Caco-2 (cell line): Measurements from ENCODE around the gene PTPRN2. TPM values are rescaled to one million over a fixed set of nuclear protein-coding genes. Genes with fewer than 3 reads are reported as not detected.
"Not testable (repeated sequence)": the region's sequence is repeated elsewhere in the genome, so short reads cannot be mapped to it uniquely, and the experiment has no call there.

ENCODE experiments used
- BruUV-seq: library from RNA; stranded (reverse); fragments of 400-500 nt; replicated peaks from 2 replicates; lab custom pipeline; 2021; lab: Mats Ljungman, UMichigan
- CTCF ChIA-PET: fragments of 300-600 bp; sonication (Branson Sonifier 250); formaldehyde crosslinking; loops from one replicate; lab custom pipeline; 2022; ENCODE audit warnings: antibody characterized with exemption; lab: Charles Lee
- POLR2A ChIA-PET: fragments of 300-600 bp; sonication (Branson Sonifier 250); formaldehyde crosslinking; loops from one replicate; lab custom pipeline; 2022; ENCODE audit warnings: antibody characterized with exemption; lab: Charles Lee
- DNase-seq, 2 experiments: peaks; one replicate each; pipeline versions ENCODE4 v3.0.0 to v3.0.0-alpha.2; 2020 to 2022
- H3K27me3 ChIP-seq: replicated peaks from 2 replicates; pipeline ENCODE4 v1.6.0; 2011; ENCODE audit warnings: low read length; ENCODE audit not compliant: control insufficient read depth, insufficient read depth
- H3K36me3 ChIP-seq: 2 replicates; pipeline ENCODE4 v1.5.1; 2011; ENCODE audit warnings: low read length; ENCODE audit not compliant: control insufficient read depth, insufficient read depth
- H3K4me1 ChIP-seq: fragments of 250-450 bp; sonication (Bioruptor Pico); 2 replicates; pipeline ENCODE4 v1.5.1; 2020; ENCODE audit warnings: mild to moderate bottlenecking
- H3K4me3 ChIP-seq: 2 replicates; pipeline ENCODE4 v1.5.1; 2011; ENCODE audit warnings: low read depth, mild to moderate bottlenecking, control low read depth, low read length
- H3K9me3 ChIP-seq: fragments of 250-450 bp; sonication (Bioruptor Pico); 2 replicates; pipeline ENCODE4 v1.5.1; 2020; ENCODE audit warnings: mild to moderate bottlenecking, moderate library complexity
- H3K27ac Mint-ChIP-seq: one replicate; pipeline ENCODE4 v1.8.0; 2022; ENCODE audit warnings: mixed read lengths; ENCODE audit not compliant: unreplicated experiment
- H3K27me3 Mint-ChIP-seq: one replicate; pipeline ENCODE4 v1.8.0; 2022; ENCODE audit warnings: mixed read lengths; ENCODE audit not compliant: insufficient read depth, unreplicated experiment
- H3K36me3 Mint-ChIP-seq: one replicate; pipeline ENCODE4 v1.8.0; 2022; ENCODE audit warnings: mild to moderate bottlenecking, mixed read lengths; ENCODE audit not compliant: insufficient read depth, unreplicated experiment
- H3K4me1 Mint-ChIP-seq: one replicate; pipeline ENCODE4 v1.8.0; 2022; ENCODE audit warnings: low read depth, mixed read lengths; ENCODE audit not compliant: unreplicated experiment
- H3K4me3 Mint-ChIP-seq: one replicate; pipeline ENCODE4 v1.8.0; 2022; ENCODE audit warnings: mild to moderate bottlenecking, moderate library complexity, mixed read lengths; ENCODE audit not compliant: unreplicated experiment
- H3K9me3 Mint-ChIP-seq: one replicate; pipeline ENCODE4 v1.8.0; 2022; ENCODE audit warnings: mixed read lengths; ENCODE audit not compliant: unreplicated experiment
- CTCF ChIP-seq, 2 experiments: fragments of 200-600 bp in 1 of 2; IDR thresholded peaks; 1 replicate in 1 of 2; 2 replicates in 1 of 2; pipeline versions ENCODE4 v1.5.1 to v1.8.0; 2011 to 2022; ENCODE audit warnings: antibody characterized with exemption in 1 of 2, control low read depth in 1 of 2, inconsistent platforms in 1 of 2, low read depth in 1 of 2, low read length in 1 of 2, mild to moderate bottlenecking in 1 of 2, moderate library complexity in 1 of 2; ENCODE audit not compliant: insufficient read depth in 1 of 2, severe bottlenecking in 1 of 2, unreplicated experiment in 1 of 2
- intact Hi-C: fragments of 100-400 bp; cut with micrococcal nuclease; formaldehyde crosslinking; loops from one replicate; pipeline ENCODE4 v1.10.0; 2022; ENCODE audit not compliant: unreplicated experiment
- total RNA-seq: library from RNA; stranded (reverse); gene quantifications from 2 replicates; pipeline ENCODE4 v1.2.3, GENCODE V29; 2022

The PTPRN2 gene
- total RNA-seq, 1 experiment from 2014 or later = 1.4 TPM

GRCh38 chr7:157700231-157701005, 887.2 kb downstream of the PTPRN2 start:
- intact Hi-C loops = no loop called here
- no peak for TF ChIP-seq CTCF (IDR thresholded peaks at IDR 0.05; ENCODE audit: insufficient read depth in 1 of 2, low read depth in 1 of 2, low read length in 1 of 2, severe bottlenecking in 1 of 2, unreplicated experiment in 1 of 2)
- Histone ChIP-seq H3K36me3 (no peaks in the 10 kb centered on the region), H3K4me3 (no peak overlapping the region), H3K27me3 (no peaks in the 10 kb centered on the region), H3K9me3 (no peaks in the 10 kb centered on the region), H3K4me1 (no peaks in the 10 kb centered on the region)
- BruUV-seq = no TSS peak
- Mint-ChIP-seq H3K4me3 (no peak overlapping the region), H3K36me3 (no peaks in the 10 kb centered on the region), H3K27me3 (peaks cover 9% of the 10 kb centered on the region), H3K9me3 (no peaks in the 10 kb centered on the region), H3K27ac (no peak overlapping the region), H3K4me1 (no peaks in the 10 kb centered on the region)
- ChIA-PET POLR2A (no interaction called here), CTCF (no interaction called here)
- no peak for DNase-seq

DNA sequence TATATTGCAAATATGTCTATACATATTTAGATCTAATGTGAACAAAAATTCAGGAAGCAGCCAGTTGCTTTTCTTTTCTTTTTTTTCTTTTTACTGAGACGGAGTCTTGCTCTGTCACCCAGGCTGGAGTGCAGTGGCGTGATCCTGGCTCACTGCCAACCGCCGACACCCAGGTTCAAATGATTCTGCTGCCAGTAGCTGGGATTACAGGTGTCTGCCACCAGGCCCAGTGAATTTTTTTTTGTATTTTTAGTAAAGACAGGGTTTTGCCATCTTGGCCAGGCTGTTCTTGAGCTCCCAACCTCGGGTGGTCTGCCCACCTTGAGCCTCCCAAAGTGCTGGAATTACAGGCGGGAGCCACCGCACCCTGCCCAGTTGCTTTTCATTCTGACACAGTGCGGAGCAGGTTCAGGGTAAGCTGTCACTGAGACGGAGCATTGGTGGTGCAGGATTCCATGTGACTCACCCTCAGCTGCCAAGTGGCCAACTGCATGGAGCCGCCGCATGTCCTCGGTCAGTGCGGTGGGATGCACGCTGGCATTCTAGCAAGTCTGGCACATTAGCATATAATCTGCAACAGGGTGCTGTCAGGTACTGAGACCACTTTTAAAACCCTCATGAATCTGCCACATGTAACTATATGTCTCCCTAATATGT, 888.1 kb downstream of the PTPRN2 start:
- no peak for DNase-seq
- Mint-ChIP-seq H3K27me3 (peaks cover 9% of the 10 kb centered on the region), H3K9me3 (no peaks in the 10 kb centered on the region), H3K27ac (no peak overlapping the region), H3K4me3 (no peak overlapping the region), H3K36me3 (no peaks in the 10 kb centered on the region), H3K4me1 (no peaks in the 10 kb centered on the region)
- Histone ChIP-seq H3K27me3 (no peaks in the 10 kb centered on the region), H3K4me1 (no peaks in the 10 kb centered on the region), H3K4me3 (no peak overlapping the region), H3K36me3 (no peaks in the 10 kb centered on the region), H3K9me3 (no peaks in the 10 kb centered on the region)
- ChIA-PET CTCF (no interaction called here), POLR2A (no interaction called here)
- no TSS peak for BruUV-seq
- intact Hi-C loops = no loop called here
- TF ChIP-seq CTCF (IDR thresholded peaks at IDR 0.05; ENCODE audit: insufficient read depth in 1 of 2, low read depth in 1 of 2, low read length in 1 of 2, severe bottlenecking in 1 of 2, unreplicated experiment in 1 of 2) = no peak

GRCh38 chr7:157697287-157697686, 890.3 kb downstream of the PTPRN2 start:
- CTCF ChIA-PET, H3K36me3 ChIP-seq, BruUV-seq, H3K9me3 ChIP-seq, H3K4me3 ChIP-seq, POLR2A ChIA-PET, intact Hi-C loops, H3K27me3 Mint-ChIP-seq, H3K9me3 Mint-ChIP-seq, H3K36me3 Mint-ChIP-seq, DNase-seq, H3K27ac Mint-ChIP-seq, H3K27me3 ChIP-seq, H3K4me3 Mint-ChIP-seq, H3K4me1 ChIP-seq, H3K4me1 Mint-ChIP-seq: not testable (repeated sequence)

GRCh38 chr7:157695609-157696008, 892.0 kb downstream of the PTPRN2 start:
- H3K4me3 ChIP-seq, H3K9me3 Mint-ChIP-seq, H3K36me3 ChIP-seq, H3K36me3 Mint-ChIP-seq, H3K27me3 Mint-ChIP-seq, H3K9me3 ChIP-seq, DNase-seq, H3K4me3 Mint-ChIP-seq, H3K4me1 Mint-ChIP-seq, BruUV-seq, CTCF ChIA-PET, POLR2A ChIA-PET, H3K4me1 ChIP-seq, H3K27me3 ChIP-seq, H3K27ac Mint-ChIP-seq: not testable (repeated sequence)
- intact Hi-C loops = loop anchor here (2.0 kb wide), 1 partner anchor 43 kb away; no protein-coding TSS in a partner anchor
